ENCODE data around the gene CNNM4. TPM values are rescaled to one million over a fixed set of nuclear protein-coding genes. Genes with fewer than 3 reads are reported as not detected.

Gene CNNM4
- total RNA-seq, 1 experiment from 2014 or later = 14.0 TPM

DNA sequence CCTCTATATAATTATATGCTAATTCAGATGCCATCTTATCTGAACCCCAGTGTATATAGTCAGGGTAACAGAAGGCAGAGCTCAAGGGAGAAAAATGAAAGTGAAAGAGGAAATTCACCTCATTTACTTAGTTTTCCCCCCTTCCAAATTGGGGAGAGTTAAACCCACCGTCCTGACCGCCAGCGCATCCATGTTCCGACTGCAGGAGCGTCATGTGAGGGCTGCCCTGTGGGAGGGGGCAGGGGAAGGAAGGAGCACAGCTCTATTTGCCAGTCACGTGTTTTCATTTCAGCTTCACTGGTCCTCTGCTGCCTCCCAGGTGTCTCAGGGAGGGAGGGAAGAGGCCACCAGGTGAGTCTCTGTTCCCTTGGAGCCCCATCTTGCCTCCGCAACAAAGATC, 13.2 kb downstream of the CNNM4 start:
- peaks cover 18% of the 10 kb centered on the region for H3K4me1 Mint-ChIP-seq
- DNase-seq (ENCODE audit: low spot score) (no peak), ATAC-seq (peak; percentile 62)
- ChIA-PET POLR2A (interaction anchor here (0.7 to 1.4 kb wide), 2 partner anchors 11 to 140 kb away, joined by 3 to 6 read pairs; no protein-coding TSS in a partner anchor), CTCF (interaction anchor here (1.1 to 2.4 kb wide), 5 partner anchors 12 to 339 kb away, joined by 3 to 36 read pairs (median 5); partner anchors contain the start of genes ANKRD36, ANKRD39 and CNNM4)
- TF ChIP-seq, protein P1, sequence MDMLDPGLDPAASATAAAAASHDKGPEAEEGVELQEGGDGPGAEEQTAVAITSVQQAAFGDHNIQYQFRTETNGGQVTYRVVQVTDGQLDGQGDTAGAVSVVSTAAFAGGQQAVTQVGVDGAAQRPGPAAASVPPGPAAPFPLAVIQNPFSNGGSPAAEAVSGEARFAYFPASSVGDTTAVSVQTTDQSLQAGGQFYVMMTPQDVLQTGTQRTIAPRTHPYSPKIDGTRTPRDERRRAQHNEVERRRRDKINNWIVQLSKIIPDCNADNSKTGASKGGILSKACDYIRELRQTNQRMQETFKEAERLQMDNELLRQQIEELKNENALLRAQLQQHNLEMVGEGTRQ (CRISPR knock-in tag; IDR thresholded peaks at IDR 0.05) = peak; percentile 66
- TF ChIP-seq, protein P2, sequence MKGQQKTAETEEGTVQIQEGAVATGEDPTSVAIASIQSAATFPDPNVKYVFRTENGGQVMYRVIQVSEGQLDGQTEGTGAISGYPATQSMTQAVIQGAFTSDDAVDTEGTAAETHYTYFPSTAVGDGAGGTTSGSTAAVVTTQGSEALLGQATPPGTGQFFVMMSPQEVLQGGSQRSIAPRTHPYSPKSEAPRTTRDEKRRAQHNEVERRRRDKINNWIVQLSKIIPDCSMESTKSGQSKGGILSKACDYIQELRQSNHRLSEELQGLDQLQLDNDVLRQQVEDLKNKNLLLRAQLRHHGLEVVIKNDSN (CRISPR knock-in tag; IDR thresholded peaks at IDR 0.05) = peak; percentile 62; the same call in 1 of the 2 replicates
- TF ChIP-seq, protein P3, sequence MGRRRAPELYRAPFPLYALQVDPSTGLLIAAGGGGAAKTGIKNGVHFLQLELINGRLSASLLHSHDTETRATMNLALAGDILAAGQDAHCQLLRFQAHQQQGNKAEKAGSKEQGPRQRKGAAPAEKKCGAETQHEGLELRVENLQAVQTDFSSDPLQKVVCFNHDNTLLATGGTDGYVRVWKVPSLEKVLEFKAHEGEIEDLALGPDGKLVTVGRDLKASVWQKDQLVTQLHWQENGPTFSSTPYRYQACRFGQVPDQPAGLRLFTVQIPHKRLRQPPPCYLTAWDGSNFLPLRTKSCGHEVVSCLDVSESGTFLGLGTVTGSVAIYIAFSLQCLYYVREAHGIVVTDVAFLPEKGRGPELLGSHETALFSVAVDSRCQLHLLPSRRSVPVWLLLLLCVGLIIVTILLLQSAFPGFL (CRISPR knock-in tag; IDR thresholded peaks at IDR 0.05; ENCODE audit: borderline replicate concordance) = no peak
- TF ChIP-seq HMGA2 (CRISPR knock-in tag; IDR thresholded peaks at IDR 0.05) = no peak
- no peaks in the 10 kb centered on the region for H3K27me3 Mint-ChIP-seq (ENCODE audit: low read depth)
- no peak overlapping the region for H3K27ac Mint-ChIP-seq
- H3K4me3 Mint-ChIP-seq = no peak overlapping the region
- H3K9me3 Mint-ChIP-seq = no peaks in the 10 kb centered on the region
- H3K36me3 Mint-ChIP-seq = no peaks in the 10 kb centered on the region

DNA sequence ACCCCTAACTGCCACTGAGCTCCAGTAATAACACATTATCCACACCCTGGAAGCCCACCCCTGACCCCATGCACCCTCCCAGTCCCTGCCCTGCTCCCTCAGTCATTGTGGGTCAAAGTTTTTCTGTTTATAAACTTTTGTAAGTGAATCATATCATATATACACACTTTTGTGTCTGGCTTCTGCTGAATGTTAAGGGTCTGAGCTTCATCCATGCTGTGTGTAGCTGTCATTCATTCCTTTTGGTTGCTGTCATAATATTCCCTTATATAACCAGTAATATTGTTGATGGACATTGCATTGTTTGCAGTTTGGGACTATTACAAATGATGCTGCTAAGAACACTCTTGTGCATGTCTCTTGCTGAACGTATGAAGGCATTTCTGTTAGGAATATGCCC, 14.5 kb downstream of the CNNM4 start:
- Mint-ChIP-seq H3K4me1 (peaks cover 9% of the 10 kb centered on the region), H3K27me3 (ENCODE audit: low read depth) (no peaks in the 10 kb centered on the region), H3K4me3 (no peak overlapping the region), H3K9me3 (no peaks in the 10 kb centered on the region), H3K27ac (no peak overlapping the region), H3K36me3 (no peaks in the 10 kb centered on the region)
- ATAC-seq = no peak
- TF ChIP-seq ZNF671 (CRISPR knock-in tag; IDR thresholded peaks at IDR 0.05) (no peak), SOX15 (CRISPR knock-in tag; IDR thresholded peaks at IDR 0.05) (no peak)
- TF ChIP-seq, protein P4, sequence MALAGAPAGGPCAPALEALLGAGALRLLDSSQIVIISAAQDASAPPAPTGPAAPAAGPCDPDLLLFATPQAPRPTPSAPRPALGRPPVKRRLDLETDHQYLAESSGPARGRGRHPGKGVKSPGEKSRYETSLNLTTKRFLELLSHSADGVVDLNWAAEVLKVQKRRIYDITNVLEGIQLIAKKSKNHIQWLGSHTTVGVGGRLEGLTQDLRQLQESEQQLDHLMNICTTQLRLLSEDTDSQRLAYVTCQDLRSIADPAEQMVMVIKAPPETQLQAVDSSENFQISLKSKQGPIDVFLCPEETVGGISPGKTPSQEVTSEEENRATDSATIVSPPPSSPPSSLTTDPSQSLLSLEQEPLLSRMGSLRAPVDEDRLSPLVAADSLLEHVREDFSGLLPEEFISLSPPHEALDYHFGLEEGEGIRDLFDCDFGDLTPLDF (CRISPR knock-in tag; IDR thresholded peaks at IDR 0.05) = no peak
- TF ChIP-seq, protein P5, sequence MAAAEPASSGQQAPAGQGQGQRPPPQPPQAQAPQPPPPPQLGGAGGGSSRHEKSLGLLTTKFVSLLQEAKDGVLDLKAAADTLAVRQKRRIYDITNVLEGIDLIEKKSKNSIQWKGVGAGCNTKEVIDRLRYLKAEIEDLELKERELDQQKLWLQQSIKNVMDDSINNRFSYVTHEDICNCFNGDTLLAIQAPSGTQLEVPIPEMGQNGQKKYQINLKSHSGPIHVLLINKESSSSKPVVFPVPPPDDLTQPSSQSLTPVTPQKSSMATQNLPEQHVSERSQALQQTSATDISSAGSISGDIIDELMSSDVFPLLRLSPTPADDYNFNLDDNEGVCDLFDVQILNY (CRISPR knock-in tag; IDR thresholded peaks at IDR 0.05) = no peak
- TF ChIP-seq, protein P6, sequence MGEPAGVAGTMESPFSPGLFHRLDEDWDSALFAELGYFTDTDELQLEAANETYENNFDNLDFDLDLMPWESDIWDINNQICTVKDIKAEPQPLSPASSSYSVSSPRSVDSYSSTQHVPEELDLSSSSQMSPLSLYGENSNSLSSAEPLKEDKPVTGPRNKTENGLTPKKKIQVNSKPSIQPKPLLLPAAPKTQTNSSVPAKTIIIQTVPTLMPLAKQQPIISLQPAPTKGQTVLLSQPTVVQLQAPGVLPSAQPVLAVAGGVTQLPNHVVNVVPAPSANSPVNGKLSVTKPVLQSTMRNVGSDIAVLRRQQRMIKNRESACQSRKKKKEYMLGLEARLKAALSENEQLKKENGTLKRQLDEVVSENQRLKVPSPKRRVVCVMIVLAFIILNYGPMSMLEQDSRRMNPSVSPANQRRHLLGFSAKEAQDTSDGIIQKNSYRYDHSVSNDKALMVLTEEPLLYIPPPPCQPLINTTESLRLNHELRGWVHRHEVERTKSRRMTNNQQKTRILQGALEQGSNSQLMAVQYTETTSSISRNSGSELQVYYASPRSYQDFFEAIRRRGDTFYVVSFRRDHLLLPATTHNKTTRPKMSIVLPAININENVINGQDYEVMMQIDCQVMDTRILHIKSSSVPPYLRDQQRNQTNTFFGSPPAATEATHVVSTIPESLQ (CRISPR knock-in tag; IDR thresholded peaks at IDR 0.05) = no peak
- DNase-seq (ENCODE audit: low spot score) = no peak
- CTCF ChIA-PET = interaction anchor here (1.5 to 2.4 kb wide), 3 partner anchors 13 to 337 kb away, joined by 3 to 36 read pairs (median 5); partner anchors contain the start of genes ANKRD36 and CNNM4
- POLR2A ChIA-PET = interaction anchor here (1.2 kb wide), 1 partner anchor 41 kb away, joined by 3 read pairs; the partner anchor contains the start of gene CNNM3

DNA sequence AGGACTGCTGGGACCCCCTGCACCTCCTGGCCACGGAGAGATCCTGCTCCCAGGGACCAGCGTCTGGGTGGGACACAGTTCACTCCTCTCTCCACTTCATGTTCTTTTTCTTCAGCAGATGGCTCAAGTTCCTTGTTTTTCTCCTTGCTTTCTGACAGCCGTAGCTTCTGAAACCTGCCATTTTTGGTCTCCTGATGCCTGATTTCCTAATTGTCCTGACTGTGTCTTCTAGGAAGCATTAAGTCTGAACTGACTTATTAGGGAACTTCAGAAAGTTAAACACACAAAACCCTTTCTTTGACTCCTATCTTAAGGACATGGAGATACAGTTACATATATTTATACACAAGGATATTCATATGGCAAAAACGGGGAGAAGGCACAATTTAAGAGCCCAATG, 22.7 kb downstream of the CNNM4 start:
- ChIA-PET CTCF (interaction anchor here (0.6 to 0.9 kb wide), 2 partner anchors 20 to 218 kb away, joined by 3 read pairs; no protein-coding TSS in a partner anchor), POLR2A (no interaction called here)
- Mint-ChIP-seq H3K36me3 (no peaks in the 10 kb centered on the region), H3K9me3 (no peaks in the 10 kb centered on the region), H3K4me3 (no peak overlapping the region), H3K4me1 (no peaks in the 10 kb centered on the region), H3K27ac (no peak overlapping the region), H3K27me3 (ENCODE audit: low read depth) (no peaks in the 10 kb centered on the region)
- no peak for ATAC-seq
- DNase-seq (ENCODE audit: low spot score) = no peak
- TF ChIP-seq, protein P7, sequence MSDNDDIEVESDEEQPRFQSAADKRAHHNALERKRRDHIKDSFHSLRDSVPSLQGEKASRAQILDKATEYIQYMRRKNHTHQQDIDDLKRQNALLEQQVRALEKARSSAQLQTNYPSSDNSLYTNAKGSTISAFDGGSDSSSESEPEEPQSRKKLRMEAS (CRISPR knock-in tag; IDR thresholded peaks at IDR 0.05) = no peak
- no peak for TF ChIP-seq IRF2 (CRISPR knock-in tag; IDR thresholded peaks at IDR 0.05; ENCODE audit: borderline replicate concordance, low read depth)
- TF ChIP-seq NFATC4 (CRISPR knock-in tag; IDR thresholded peaks at IDR 0.05) = no peak
- TF ChIP-seq SMAD3 (CRISPR knock-in tag; IDR thresholded peaks at IDR 0.05; ENCODE audit: borderline replicate concordance) = no peak
- no peak for TF ChIP-seq GTF2I (CRISPR knock-in tag; conservative IDR thresholded peaks at IDR 0.05)
- no peak for TF ChIP-seq EMX1 (CRISPR knock-in tag; IDR thresholded peaks at IDR 0.05)
- TF ChIP-seq NR2C2 (CRISPR knock-in tag; IDR thresholded peaks at IDR 0.05) = no peak
- no peak for TF ChIP-seq SOX15 (CRISPR knock-in tag; IDR thresholded peaks at IDR 0.05)
- TF ChIP-seq, protein P8, sequence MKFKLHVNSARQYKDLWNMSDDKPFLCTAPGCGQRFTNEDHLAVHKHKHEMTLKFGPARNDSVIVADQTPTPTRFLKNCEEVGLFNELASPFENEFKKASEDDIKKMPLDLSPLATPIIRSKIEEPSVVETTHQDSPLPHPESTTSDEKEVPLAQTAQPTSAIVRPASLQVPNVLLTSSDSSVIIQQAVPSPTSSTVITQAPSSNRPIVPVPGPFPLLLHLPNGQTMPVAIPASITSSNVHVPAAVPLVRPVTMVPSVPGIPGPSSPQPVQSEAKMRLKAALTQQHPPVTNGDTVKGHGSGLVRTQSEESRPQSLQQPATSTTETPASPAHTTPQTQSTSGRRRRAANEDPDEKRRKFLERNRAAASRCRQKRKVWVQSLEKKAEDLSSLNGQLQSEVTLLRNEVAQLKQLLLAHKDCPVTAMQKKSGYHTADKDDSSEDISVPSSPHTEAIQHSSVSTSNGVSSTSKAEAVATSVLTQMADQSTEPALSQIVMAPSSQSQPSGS (CRISPR knock-in tag; IDR thresholded peaks at IDR 0.05; ENCODE audit: borderline replicate concordance, low read depth) = no peak
- TF ChIP-seq, protein P9, sequence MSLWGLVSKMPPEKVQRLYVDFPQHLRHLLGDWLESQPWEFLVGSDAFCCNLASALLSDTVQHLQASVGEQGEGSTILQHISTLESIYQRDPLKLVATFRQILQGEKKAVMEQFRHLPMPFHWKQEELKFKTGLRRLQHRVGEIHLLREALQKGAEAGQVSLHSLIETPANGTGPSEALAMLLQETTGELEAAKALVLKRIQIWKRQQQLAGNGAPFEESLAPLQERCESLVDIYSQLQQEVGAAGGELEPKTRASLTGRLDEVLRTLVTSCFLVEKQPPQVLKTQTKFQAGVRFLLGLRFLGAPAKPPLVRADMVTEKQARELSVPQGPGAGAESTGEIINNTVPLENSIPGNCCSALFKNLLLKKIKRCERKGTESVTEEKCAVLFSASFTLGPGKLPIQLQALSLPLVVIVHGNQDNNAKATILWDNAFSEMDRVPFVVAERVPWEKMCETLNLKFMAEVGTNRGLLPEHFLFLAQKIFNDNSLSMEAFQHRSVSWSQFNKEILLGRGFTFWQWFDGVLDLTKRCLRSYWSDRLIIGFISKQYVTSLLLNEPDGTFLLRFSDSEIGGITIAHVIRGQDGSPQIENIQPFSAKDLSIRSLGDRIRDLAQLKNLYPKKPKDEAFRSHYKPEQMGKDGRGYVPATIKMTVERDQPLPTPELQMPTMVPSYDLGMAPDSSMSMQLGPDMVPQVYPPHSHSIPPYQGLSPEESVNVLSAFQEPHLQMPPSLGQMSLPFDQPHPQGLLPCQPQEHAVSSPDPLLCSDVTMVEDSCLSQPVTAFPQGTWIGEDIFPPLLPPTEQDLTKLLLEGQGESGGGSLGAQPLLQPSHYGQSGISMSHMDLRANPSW (CRISPR knock-in tag; conservative IDR thresholded peaks at IDR 0.05; ENCODE audit: low read depth) = no peak
- no peak for TF ChIP-seq KAT7 (CRISPR knock-in tag; IDR thresholded peaks at IDR 0.05; ENCODE audit: borderline replicate concordance)
- no peak for TF ChIP-seq ZNF671 (CRISPR knock-in tag; IDR thresholded peaks at IDR 0.05)
- TF ChIP-seq GRHL2 (CRISPR knock-in tag; IDR thresholded peaks at IDR 0.05; ENCODE audit: insufficient replicate concordance, severe bottlenecking) = no peak

All from WTC11 (cell line).